Memory B cell (primary cell): ENCODE data around the gene BRMS1.
"Not testable (repeated sequence)": the region's sequence is repeated elsewhere in the genome, so short reads cannot be mapped to it uniquely, and the experiment has no call there.

ENCODE experiments used
- ATAC-seq: fragments of 150-1000 bp; cut with Tn5 transposase; 2 replicates; pipeline ENCODE4 v1.10.0; 2021; ENCODE audit warnings: low read depth, mild to moderate bottlenecking, moderate library complexity
- DNase-seq, 2 donors: peaks; one replicate each; pipeline ENCODE4 v3.0.0; 2022; ENCODE audit warnings: low spot score in 2 of 2
- H3K27ac Mint-ChIP-seq: one replicate; pipeline ENCODE4 v1.8.0; 2022; ENCODE audit warnings: mild to moderate bottlenecking, moderate library complexity, mixed read lengths
- H3K27me3 Mint-ChIP-seq: one replicate; pipeline ENCODE4 v1.8.0; 2022; ENCODE audit warnings: mixed read lengths
- H3K36me3 Mint-ChIP-seq: one replicate; pipeline ENCODE4 v1.8.0; 2022; ENCODE audit warnings: mild to moderate bottlenecking, mixed read lengths
- H3K4me1 Mint-ChIP-seq: one replicate; pipeline ENCODE4 v1.8.0; 2022; ENCODE audit warnings: mixed read lengths
- H3K4me3 Mint-ChIP-seq: one replicate; pipeline ENCODE4 v1.8.0; 2022; ENCODE audit warnings: mild to moderate bottlenecking, moderate library complexity, mixed read lengths
- H3K9me3 Mint-ChIP-seq: one replicate; pipeline ENCODE4 v1.8.0; 2022; ENCODE audit warnings: mixed read lengths

Gene BRMS1, protein sequence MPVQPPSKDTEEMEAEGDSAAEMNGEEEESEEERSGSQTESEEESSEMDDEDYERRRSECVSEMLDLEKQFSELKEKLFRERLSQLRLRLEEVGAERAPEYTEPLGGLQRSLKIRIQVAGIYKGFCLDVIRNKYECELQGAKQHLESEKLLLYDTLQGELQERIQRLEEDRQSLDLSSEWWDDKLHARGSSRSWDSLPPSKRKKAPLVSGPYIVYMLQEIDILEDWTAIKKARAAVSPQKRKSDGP

DNA sequence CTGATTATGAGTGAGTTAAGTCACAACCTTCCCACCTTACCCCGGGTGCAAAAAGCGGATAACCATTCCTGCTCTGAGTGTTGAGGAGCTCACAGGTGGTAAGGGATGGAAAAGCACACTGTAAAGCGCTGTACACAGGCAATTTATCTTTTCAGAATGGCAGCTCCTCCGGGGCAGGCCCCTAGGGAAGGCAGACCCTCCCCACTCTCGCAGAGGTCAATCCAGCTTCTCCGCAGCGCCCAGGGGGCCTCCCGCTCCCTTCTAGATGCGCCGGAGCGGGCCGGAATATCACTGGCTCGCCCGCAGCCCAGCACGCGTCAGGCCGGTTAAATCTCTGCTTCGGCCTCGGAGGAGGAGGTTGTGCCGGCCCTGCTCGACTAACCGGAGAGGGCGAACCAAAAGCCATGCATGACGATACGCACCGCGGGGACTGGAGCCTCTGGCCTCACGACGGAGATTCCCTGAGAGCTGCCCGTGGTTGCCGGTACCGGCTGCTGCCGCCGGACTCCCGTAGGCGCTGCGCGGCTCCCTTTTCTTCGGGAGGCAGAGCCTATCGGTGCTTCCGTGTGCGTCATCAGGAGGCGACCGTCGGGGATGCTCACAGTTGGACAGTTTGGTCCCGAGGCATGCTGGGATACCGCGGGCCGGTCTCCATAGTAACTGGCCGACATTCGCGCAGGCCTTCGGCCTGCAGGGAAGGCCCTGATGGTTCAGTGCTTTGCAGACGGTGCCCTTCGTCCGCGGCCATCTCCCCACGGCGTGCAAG, at the start of gene BRMS1:
Gene BRMS1, minus strand, starts transcription at position 555 of the 766 bp plus-strand sequence. CDS start 2,870 bp downstream, outside the sequence.
- DNase-seq (peak; percentile 89 to 92), ATAC-seq (peak; percentile 87)
- Mint-ChIP-seq H3K4me3 (peak within 1 kb of the TSS; percentile 97), H3K4me1 (peaks cover 35% of the 10 kb centered on the region), H3K36me3 (peaks cover 18% of the 10 kb centered on the region), H3K27me3 (no peaks in the 10 kb centered on the region), H3K27ac (peak within 1 kb of the TSS; percentile 98), H3K9me3 (no peaks in the 10 kb centered on the region)

DNA sequence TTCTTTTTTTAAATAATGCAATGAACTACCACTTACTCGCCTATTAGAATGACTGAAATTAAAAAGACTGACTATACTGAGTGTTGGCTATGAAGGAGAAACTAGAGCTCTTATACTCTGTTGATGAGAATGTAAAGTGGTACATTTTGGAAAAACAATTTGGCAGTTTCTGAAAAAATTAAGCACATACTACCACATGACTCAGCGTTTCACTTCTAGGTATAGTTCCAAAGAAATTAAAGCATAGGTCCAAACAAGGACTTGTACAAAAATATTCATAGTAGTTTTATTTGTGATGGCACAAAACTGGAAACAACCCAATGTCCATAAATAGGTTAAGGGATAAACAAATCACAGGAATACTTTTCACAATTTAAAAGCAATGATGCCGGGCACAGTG, 49.0 kb upstream of the BRMS1 start:
- Mint-ChIP-seq H3K4me1 (peaks cover 5% of the 10 kb centered on the region), H3K27ac (no peak overlapping the region), H3K27me3 (peaks cover 6% of the 10 kb centered on the region), H3K36me3 (no peaks in the 10 kb centered on the region), H3K4me3 (no peak overlapping the region), H3K9me3 (no peaks in the 10 kb centered on the region)
- DNase-seq (no peak), ATAC-seq (no peak)

DNA sequence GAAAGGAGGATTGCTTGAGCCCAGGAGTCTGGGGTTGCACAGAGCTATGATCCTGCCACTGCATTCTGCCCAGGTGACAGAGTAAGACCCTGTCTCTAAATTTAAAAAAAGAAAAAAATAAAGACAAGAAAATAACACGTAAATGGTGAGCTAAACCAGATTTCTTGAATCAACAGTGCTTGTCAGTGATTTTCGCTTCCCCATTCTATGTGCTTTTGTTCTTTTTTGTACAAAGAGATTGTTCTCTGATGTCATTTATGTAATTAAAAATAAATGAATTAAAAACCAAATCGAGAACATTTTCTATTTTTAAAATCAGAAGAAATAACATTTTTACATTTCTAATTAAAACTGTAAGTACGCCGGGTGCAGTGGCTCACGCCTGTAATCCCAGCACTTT, 46.4 kb upstream of the BRMS1 start:
- ATAC-seq (peak; percentile 58), DNase-seq (no peak)
- Mint-ChIP-seq H3K9me3 (no peaks in the 10 kb centered on the region), H3K27me3 (peaks cover 5% of the 10 kb centered on the region), H3K4me3 (no peak overlapping the region), H3K4me1 (peaks cover 5% of the 10 kb centered on the region), H3K27ac (no peak overlapping the region), H3K36me3 (no peaks in the 10 kb centered on the region)

DNA sequence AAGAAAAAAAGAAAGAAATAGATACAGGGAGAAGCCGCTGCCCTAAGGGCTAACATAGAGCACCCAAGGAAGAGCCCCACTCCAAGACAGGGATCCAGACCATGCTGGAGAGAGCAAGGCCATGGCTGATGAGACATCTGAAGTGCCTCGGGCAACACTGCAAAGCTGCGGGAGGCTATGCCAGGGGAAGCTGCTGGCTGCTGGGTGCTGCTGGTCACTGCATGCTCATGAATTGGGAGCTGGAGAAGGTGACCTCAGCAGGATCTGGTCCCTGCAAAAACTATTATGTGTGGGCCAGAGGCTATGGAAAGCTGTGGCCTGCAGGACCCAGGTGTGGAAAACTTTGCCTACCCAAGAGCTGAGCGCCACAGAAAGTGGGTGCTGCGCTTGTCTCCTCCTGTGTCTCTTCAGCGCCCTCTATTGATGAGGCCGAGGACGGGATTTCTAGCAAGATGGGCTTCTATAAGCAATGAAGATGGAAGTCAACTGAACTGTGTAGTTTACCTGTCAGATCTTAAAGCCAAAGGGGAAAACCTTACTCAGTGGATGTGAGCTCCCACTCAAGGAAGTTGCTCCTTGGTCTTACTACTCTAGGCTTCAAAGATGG, 44.0 kb upstream of the BRMS1 start:
- H3K27me3 Mint-ChIP-seq, result peaks cover 2% of the 10 kb centered on the region
- H3K4me1 Mint-ChIP-seq, result peaks cover 10% of the 10 kb centered on the region

DNA sequence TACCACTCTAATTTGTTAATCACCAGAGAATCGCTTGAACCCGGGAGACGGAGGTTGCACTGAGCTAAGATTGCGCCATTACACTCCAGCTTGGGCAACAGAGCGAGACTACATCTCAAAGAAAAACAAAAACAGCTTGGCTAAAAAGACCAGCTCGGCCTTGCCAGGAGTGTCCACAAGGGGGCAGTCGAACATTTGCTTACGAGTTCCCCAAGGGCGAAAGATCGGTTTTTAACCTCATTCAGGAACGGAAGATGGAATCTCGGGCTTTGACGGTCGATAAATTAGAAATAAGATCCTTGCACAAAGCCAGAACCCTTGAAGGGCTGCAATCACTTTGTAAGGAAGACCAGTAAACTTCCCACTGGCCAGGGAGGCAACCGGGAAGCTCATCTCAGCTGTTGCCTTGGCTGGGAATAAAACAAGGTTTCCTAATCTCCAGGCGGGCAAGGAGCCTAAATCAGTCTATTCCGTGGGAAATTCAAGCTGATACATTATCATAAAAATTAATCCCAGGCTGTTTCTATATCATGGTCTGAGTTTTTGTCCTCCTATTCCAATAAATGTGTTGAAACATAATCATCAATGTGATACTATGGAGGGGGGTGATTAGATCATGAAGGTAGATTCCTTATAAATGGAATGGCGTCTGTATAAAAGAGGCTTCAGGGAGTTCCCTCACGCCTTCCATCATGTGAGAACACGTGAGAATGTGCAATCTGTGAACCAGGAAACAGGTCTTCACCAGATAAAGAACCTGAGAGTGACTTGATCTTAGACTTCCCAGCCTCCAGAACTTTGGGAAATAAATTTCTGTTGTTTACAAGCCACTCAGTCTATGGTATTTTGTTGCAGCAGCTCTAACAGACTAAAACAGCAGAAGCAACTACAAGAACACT, 41.5 kb upstream of the BRMS1 start:
- Mint-ChIP-seq H3K36me3 (no peaks in the 10 kb centered on the region), H3K9me3 (no peaks in the 10 kb centered on the region), H3K4me1 (peaks cover 10% of the 10 kb centered on the region), H3K4me3 (peak overlapping the region; percentile 62), H3K27me3 (no peaks in the 10 kb centered on the region), H3K27ac (peak overlapping the region; percentile 9)
- DNase-seq (peak; percentile 82 to 88), ATAC-seq (peak; percentile 83)

More for the DNA sequence above, 44.0 kb upstream of the BRMS1 start:
- no peaks in the 10 kb centered on the region for H3K36me3 Mint-ChIP-seq
- no peaks in the 10 kb centered on the region for H3K9me3 Mint-ChIP-seq
- peak; percentile 58 for DNase-seq
- H3K4me3 Mint-ChIP-seq, result no peak overlapping the region
- peak; percentile 66 for ATAC-seq
- no peak overlapping the region for H3K27ac Mint-ChIP-seq

DNA sequence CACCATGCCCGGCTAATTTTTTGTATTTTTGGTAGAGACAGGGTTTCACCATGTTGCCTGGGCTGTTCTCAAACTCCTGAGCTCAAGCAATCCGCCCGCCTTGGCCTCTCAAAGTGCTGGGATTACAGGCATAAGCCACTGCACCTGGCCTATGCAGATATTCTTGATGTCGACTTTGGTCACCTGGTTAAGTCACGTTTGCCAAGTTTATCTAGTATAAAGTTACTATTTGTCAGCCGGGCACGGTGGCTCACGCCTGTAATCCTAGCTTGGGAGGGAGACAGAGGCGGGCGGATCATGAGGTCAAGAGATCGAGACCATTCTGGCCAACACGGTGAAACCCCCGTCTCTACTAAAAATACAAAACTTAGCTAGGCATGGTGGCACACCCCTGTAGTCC, 39.4 kb upstream of the BRMS1 start:
- not testable (repeated sequence) for H3K4me3 Mint-ChIP-seq, H3K9me3 Mint-ChIP-seq, ATAC-seq, H3K27me3 Mint-ChIP-seq, H3K36me3 Mint-ChIP-seq, H3K4me1 Mint-ChIP-seq, DNase-seq, H3K27ac Mint-ChIP-seq

DNA sequence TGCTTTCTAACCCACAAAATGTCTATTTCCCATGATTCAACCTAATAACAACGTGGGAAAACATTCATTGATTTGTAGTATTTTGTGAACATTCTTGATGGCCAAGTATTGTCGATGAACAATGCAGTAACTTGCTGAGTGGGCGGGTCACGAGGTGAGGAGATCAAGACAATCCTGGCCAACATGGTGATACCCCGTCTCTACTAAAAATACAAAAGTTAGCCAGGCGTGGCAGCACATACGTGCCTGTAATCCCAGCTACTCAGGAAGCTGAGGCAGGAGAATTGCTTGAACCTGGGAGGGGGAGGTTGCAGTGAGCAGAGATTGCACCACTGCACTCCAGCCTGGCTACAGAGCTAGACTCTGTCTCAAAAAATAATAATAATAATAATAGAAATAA, 35.4 kb upstream of the BRMS1 start:
- not testable (repeated sequence) for H3K4me3 Mint-ChIP-seq, ATAC-seq, H3K27me3 Mint-ChIP-seq, H3K36me3 Mint-ChIP-seq, DNase-seq, H3K27ac Mint-ChIP-seq, H3K4me1 Mint-ChIP-seq, H3K9me3 Mint-ChIP-seq

DNA sequence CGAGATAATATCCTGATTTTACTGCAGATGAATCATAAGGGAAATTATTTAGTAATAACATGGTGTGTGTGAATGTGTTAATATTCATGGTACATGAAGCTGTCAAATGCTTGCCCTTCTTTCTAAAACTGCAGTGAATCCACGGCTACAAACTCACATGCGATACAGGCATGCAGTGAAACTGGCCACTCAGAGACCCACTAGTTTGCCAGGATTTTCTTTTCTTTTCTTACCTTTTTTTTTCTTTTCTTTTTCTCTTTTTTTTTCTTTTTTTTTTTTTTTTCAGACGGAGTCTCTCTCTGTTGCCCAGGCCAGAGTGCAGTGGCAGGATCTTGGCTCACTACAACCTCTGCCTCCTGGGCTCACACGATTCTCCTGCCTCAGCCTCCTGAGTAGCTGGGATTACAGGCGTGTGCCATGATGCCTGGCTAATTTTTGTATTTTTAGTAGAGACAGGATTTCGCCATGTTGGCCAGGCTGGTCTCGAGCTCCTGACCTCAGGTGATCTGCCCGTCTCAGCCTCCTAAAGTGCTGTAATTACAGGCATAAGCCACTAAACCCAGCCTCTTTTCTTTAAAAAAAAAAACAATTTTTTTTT, 28.9 kb upstream of the BRMS1 start:
- not testable (repeated sequence) for DNase-seq, H3K4me3 Mint-ChIP-seq, H3K9me3 Mint-ChIP-seq, H3K4me1 Mint-ChIP-seq, H3K27me3 Mint-ChIP-seq, H3K27ac Mint-ChIP-seq, H3K36me3 Mint-ChIP-seq, ATAC-seq

DNA sequence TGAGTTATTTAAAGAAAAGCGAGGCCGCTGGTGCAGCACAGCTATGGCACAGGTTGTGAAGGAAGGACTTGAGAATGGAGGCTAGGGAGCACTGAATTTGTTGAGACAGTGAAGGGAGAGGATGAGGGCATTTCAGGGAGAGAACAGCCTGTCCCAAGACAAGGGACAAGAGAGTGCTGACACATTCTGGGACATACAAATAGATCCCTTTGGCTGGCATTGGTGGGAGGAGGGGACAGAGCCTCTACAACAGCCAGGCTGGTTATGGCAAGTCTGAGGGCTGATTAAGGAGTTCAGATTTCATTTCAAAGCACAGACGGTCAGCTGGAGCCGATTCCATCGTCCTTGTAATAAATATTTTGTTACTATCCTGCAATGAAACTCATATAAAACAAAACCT, 28.4 kb upstream of the BRMS1 start:
- H3K36me3 Mint-ChIP-seq, result no peaks in the 10 kb centered on the region
- H3K27me3 Mint-ChIP-seq, result no peaks in the 10 kb centered on the region
- ATAC-seq, result no peak
- H3K4me3 Mint-ChIP-seq, result no peak overlapping the region
- no peak overlapping the region for H3K27ac Mint-ChIP-seq
- H3K9me3 Mint-ChIP-seq, result no peaks in the 10 kb centered on the region
- H3K4me1 Mint-ChIP-seq, result peaks cover 8% of the 10 kb centered on the region
- DNase-seq, result no peak

DNA sequence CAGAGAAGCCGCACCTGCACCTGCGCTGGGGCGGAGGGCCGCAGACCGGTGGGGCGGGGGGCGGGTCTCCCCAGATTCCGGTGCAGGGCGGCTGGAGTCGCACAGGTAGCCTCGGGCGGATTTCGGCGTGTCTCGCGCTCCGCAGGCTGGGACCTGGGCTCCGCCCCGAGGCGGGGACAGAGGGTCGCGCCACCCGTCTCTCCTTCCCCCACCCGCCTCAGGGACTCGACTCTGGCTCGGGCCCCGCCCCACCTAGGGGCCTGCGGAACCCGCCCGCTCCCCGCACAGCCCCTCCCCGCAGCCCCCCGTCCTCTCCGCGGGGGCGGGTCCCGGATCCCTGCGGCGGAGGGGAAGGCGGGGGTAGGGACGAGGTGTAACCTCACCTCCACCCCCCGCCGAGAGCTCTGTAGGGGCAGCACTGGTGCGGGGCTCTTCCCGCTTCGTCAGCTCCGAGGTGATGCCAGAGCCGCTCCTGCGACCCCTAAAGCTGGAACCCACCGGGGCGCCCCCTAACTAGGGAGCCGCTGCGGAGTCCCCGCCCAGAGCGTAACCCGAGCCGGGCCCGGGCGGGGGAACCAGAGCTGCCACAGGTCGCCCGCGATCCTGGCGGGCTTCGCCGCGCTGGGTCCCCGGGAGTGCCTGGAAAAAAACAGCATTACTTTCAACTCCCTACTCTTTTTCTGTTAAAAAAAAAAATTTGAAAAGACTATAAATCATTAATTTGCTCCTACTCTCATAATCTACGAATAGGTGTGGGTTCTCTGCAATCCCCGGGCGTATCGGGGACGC, 26.9 kb upstream of the BRMS1 start, which contains the start of gene SLC29A2:
Gene SLC29A2, minus strand, starts transcription at position 134 of the 789 bp plus-strand sequence. CDS start 169 bp downstream, outside the sequence.
- Mint-ChIP-seq H3K27me3 (no peaks in the 10 kb centered on the region), H3K4me1 (peaks cover 8% of the 10 kb centered on the region), H3K4me3 (peak within 1 kb of the TSS; percentile 81), H3K36me3 (no peaks in the 10 kb centered on the region), H3K9me3 (no peaks in the 10 kb centered on the region), H3K27ac (peak within 1 kb of the TSS; percentile 47)
- DNase-seq (peak; percentile 45 to 69), ATAC-seq (peak; percentile 70)

DNA sequence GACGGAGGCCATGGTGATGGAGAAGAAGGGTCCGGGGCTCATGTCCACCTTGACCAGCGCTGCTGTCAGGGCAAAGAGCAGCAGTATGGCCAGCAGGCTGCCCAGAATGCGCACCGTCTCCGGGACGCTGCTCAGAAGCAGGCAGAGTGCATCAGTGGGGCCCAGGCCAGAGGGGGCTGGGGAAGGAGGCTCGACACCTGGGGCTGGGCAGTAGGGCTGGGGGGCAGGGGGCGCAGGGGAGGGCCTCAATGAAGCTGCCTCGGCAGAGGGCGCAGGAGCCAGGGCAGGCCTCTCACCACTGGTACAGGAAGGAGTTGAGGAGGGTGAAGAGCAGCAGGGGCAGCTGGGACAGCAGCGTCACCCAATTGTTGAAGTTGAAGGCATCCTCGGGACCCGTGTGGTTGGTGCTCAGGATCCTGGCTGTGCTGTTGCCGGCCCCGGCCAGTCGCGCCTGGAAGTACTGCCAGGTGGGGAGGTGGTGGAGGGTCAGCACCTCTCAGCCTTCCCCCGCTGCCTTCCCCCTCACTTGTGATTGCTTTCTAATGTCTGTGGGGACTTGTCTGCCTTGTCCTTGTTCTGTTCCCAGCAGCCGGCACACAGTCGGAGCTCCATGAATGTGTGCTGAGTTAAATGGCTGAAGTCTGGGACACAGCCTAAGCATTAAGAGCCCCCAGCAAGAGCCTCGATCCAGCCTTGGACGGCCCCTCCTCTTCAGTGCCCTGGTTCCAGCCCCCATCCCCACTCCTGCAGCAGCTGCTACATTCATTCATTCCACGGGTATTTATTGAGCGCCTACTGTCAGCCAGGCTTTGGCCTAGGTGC, 24.4 kb upstream of the BRMS1 start:
- no peak for ATAC-seq
- Mint-ChIP-seq H3K4me3 (no peak overlapping the region), H3K27ac (peak overlapping the region; percentile 7), H3K9me3 (no peaks in the 10 kb centered on the region), H3K4me1 (peaks cover 8% of the 10 kb centered on the region), H3K36me3 (no peaks in the 10 kb centered on the region), H3K27me3 (no peaks in the 10 kb centered on the region)
- no peak for DNase-seq

DNA sequence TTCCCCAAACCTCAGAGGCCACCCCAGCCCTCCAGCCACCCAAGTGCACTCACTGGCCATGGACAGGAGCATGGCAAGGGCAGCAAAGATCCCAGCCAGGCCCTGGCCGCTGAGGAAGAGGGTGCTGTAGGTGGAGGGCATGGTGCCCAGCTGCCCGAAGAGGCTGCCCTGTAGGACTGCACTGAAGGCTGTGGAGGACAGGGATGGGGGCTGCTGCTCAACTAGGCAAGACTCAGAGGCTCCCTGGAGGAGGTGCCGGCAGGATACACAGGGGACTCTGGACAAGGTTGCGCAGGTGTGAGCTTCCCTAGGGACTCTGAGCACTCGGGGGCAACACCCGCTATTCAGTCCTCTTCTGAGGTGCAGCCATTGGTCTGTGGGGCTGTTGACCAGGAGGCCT, 23.6 kb upstream of the BRMS1 start:
- H3K4me3 Mint-ChIP-seq, result no peak overlapping the region
- no peak for ATAC-seq
- H3K27me3 Mint-ChIP-seq, result no peaks in the 10 kb centered on the region
- peaks cover 8% of the 10 kb centered on the region for H3K4me1 Mint-ChIP-seq
- no peaks in the 10 kb centered on the region for H3K36me3 Mint-ChIP-seq
- H3K9me3 Mint-ChIP-seq, result no peaks in the 10 kb centered on the region
- peak overlapping the region; percentile 7 for H3K27ac Mint-ChIP-seq
- no peak for DNase-seq
